ENCODE results near the gene CHIC2. TPM values are rescaled to one million over a fixed set of nuclear protein-coding genes. Genes with fewer than 3 reads are reported as not detected.

CHIC2 gene
- total RNA-seq, 2 donors from 2014 or later = 6.9 to 18.9 TPM

DNA sequence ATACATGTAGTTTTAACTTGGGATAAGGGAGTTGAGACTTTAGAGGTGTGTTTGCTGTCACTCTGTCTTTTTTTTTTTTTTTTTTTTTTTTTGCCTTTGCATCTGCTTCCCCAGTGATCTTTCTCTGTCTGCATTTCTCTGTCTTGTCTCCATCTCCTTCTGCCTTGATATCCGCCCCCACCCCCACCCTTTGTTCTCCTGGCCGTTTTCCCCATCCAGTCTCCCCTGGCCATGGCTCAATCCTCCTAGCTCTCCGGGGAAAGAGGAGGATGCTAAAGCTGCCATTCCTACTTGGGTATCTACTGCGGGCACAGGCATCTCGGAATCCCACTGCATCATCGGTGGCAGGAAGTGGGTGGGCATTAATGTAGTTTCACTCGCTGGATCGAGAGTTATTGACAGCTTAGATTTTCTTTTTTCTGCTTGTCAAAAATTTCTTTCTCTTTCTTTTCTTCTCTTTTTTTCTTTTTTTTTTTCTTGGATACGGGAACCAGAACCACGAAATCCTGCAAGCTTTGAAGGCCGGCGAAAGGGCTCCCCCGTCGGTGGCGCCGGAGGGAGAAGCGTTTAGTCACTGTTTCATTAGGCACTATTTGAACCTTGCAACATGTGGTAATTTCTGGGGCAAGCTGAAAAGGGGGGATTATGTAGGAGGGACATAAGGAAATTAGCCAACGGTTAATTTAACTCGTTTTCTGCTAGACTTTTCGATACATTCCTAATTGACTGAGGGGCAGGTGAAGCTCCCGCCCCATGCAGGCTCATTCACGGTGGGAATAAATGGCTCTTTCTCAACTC lies 43.7 kb upstream of the CHIC2 start:
- Histone ChIP-seq H3K36me3 (replicated peaks in 1 of 2; ENCODE audit: insufficient read depth in 1 of 2, low read depth in 2 of 2) (no peaks in the 10 kb centered on the region), H3K9me3 (no peaks in the 10 kb centered on the region), H3K27ac (no peak overlapping the region), H3K4me3 (no peak overlapping the region), H3K4me1 (peaks cover 8% of the 10 kb centered on the region), H3K27me3 (peaks cover 0 to 13% of the 10 kb centered on the region in 2 donors)
- ATAC-seq = no peak
- 18 to 24% methylated on average over 22 of the region's 22 CpGs for WGBS, 2 donors
- no peak for DNase-seq
- intact Hi-C loops (cut with DNase I) = no loop called here
- TF ChIP-seq POLR2A (IDR thresholded peaks at IDR 0.05) (no peak), CTCF (IDR thresholded peaks at IDR 0.05) (no peak)

DNA sequence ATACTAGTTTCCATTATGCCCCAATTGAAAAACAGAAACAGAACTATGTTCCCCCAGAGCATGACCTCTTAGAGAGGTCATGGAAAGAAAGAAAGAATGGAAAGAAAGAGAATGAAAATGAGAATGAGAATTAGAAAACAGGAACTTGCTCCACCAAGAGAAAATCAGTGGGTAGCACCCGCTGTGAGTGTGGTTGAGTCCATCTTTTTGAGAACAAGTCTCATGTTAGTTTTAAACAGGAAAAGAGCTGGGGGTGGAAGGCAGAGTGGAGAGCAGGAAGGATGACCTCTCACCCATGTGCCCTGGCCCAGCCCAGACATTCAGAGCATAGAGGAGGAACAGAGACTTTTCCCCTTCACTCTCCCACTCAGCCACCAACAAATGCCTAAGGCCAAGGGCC lies 40.5 kb upstream of the CHIC2 start:
- Histone ChIP-seq H3K9me3 (no peaks in the 10 kb centered on the region), H3K27ac (no peak overlapping the region), H3K4me3 (no peak overlapping the region), H3K27me3 (peaks cover 0 to 34% of the 10 kb centered on the region in 2 donors), H3K36me3 (replicated peaks in 1 of 2; ENCODE audit: insufficient read depth in 1 of 2, low read depth in 2 of 2) (no peaks in the 10 kb centered on the region), H3K4me1 (peaks cover 25% of the 10 kb centered on the region)
- no peak for ATAC-seq
- DNase-seq = no peak
- intact Hi-C loops (cut with DNase I) = no loop called here
- TF ChIP-seq POLR2A (IDR thresholded peaks at IDR 0.05) (no peak), CTCF (IDR thresholded peaks at IDR 0.05) (no peak)
- 68 to 96% methylated on average over 1 of the region's 1 CpG for WGBS, 2 donors

DNA sequence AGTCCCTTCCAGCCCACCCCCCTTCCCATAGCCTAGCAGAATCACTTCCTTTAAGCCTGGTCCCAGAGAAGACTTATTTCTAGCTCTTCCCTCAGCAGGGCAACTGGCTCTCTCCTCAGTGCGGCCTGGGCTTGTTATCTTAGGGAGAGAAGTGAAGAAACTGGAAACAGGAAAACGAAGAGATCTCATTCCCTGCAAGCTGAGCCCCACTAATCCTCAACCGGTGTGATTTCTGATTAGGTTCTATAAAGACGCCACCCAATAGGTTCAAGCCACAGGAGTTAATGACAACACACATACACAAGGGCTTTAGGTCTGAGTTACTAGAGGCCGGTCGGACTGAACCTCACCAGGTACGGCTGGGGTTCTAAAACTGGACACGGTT lies 38.8 kb upstream of the CHIC2 start:
- Histone ChIP-seq H3K9me3 (no peaks in the 10 kb centered on the region), H3K4me1 (peaks cover 29% of the 10 kb centered on the region), H3K4me3 (no peak overlapping the region), H3K36me3 (replicated peaks in 1 of 2; ENCODE audit: insufficient read depth in 1 of 2, low read depth in 2 of 2) (no peaks in the 10 kb centered on the region), H3K27ac (no peak overlapping the region), H3K27me3 (peaks cover 0 to 37% of the 10 kb centered on the region in 2 donors)
- no peak for TF ChIP-seq POLR2A (IDR thresholded peaks at IDR 0.05)
- TF ChIP-seq CTCF (IDR thresholded peaks at IDR 0.05) = no peak
- 11 to 12% methylated on average over 8 of the region's 8 CpGs for WGBS, 2 donors
- no peak for ATAC-seq
- intact Hi-C loops (cut with DNase I) = no loop called here
- no peak for DNase-seq

DNA sequence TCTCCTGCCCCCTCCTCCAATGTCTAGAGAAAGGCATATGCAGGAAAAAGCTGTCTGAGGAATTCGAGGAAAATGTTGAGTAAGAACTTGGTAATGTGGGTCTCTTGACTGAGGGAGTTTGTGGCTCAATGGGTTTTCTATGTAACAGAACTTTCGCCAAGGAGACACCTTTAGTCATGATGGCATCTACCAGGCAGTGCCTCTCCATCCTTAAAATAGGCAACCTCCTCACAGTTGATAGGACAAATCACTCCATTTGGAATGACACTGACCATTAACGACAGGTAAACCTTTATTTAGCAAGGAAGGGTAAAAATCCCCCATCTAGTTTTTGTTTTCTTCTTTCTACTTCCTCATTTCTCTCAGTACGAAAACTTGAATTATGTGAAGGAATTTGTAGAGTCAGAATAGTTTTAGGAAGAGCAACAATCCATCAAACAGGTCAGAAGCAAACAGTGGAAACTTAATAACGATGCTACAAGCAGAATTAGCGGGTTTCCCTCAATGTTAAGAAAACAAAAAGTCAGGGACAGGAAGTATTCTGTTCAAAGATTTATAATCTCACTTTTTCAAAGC lies 38.2 kb upstream of the CHIC2 start:
- TF ChIP-seq POLR2A (IDR thresholded peaks at IDR 0.05) (no peak), CTCF (IDR thresholded peaks at IDR 0.05) (no peak)
- intact Hi-C loops (cut with DNase I) = no loop called here
- no peak overlapping the region for H3K27ac ChIP-seq
- H3K9me3 ChIP-seq = no peaks in the 10 kb centered on the region
- H3K4me3 ChIP-seq = no peak overlapping the region
- peaks cover 29% of the 10 kb centered on the region for H3K4me1 ChIP-seq
- DNase-seq = no peak
- 23 to 33% methylated on average over 6 of the region's 6 CpGs for WGBS, 2 donors
- no peaks in the 10 kb centered on the region for H3K36me3 ChIP-seq (replicated peaks in 1 of 2; ENCODE audit: insufficient read depth in 1 of 2, low read depth in 2 of 2)
- ATAC-seq = no peak
- peaks cover 0 to 35% of the 10 kb centered on the region in 2 donors for H3K27me3 ChIP-seq

Measured in body of pancreas (tissue), 4 donors.